Neuron (in vitro differentiated cells): ENCODE measurements around the gene CCDC68.

ENCODE experiments used
- H2AFZ ChIP-seq: one replicate; pipeline ENCODE4 v1.6.1; 2013; ENCODE audit warnings: low read depth, mild to moderate bottlenecking, inconsistent platforms, low read length, moderate library complexity
- H3K27me3 ChIP-seq: one replicate; pipeline ENCODE4 v1.6.1; 2013; ENCODE audit warnings: low read length; ENCODE audit not compliant: insufficient read depth
- H3K36me3 ChIP-seq: one replicate; pipeline ENCODE4 v1.6.1; 2013; ENCODE audit warnings: low read length; ENCODE audit not compliant: insufficient read depth
- H3K4me1 ChIP-seq: one replicate; pipeline ENCODE4 v1.6.1; 2013; ENCODE audit warnings: low read length; ENCODE audit not compliant: insufficient read depth
- H3K4me3 ChIP-seq: 2 replicates; pipeline ENCODE4 v1.5.1; 2013; ENCODE audit warnings: mild to moderate bottlenecking, low read length, moderate library complexity
- H3K9me3 ChIP-seq: one replicate; pipeline ENCODE4 v1.6.1; 2013; ENCODE audit warnings: low read length

The CCDC68 gene

DNA sequence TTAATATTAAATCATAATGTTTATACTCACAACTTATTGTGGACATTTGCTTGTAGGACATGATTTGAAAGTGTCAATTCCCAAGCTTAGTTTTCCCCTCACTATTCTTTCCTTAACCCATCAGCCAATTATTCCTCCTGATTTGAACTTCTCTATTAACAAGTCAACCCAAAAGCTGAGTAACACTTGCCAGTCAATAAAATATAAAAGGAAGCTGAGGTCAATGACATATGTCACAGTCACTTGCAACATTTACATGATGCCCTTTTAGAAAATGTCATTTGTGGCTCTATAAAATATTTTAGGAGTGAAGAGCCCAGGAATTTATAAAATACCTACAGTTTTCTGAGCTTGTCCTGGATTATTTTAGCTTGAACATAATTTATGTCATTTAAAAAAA, 7.2 kb downstream of the CCDC68 start:
- H3K4me1 ChIP-seq = no peaks in the 10 kb centered on the region
- H3K4me3 ChIP-seq = no peak overlapping the region
- no peaks in the 10 kb centered on the region for H3K27me3 ChIP-seq
- H2AFZ ChIP-seq = no peak overlapping the region
- no peaks in the 10 kb centered on the region for H3K36me3 ChIP-seq
- H3K9me3 ChIP-seq = no peaks in the 10 kb centered on the region

DNA sequence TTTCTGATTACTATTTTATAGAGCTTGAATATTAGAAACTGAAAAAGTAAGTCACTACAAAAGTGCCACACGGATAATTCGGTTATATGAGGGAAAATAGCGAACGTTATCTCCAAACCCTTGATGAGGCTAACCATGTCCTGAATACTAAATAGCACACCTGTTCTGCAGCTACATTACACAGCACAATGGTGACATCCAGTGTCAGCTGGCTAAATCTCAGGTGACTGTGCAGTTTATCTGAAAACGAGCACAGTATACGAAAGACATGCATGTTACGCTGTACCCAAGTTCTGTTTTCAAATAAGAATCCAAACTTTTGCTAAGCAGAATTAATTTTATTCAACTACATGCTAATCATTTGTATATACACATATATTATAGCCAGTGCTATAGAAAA, 9.0 kb downstream of the CCDC68 start:
- no peaks in the 10 kb centered on the region for H3K36me3 ChIP-seq
- H2AFZ ChIP-seq = no peak overlapping the region
- no peaks in the 10 kb centered on the region for H3K27me3 ChIP-seq

DNA sequence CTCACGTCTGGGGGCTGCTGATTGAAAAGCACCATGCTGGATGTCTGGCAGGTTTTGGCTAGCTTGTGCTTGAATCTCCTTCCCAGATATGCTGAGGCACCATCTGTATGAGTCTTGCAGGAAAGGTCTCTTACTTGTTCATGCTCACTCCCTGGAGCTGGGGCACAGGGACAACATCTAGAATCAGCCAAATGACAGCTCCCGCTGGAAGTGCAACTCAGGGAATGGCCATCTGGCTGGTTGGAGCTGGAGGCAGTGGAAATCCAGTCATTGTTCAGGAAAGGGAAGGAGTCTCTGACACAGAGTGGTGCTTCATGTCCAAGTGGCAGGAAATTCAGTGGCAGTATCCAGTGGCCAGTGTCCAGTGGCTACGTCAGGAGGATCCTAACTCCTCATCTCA, 9.7 kb downstream of the CCDC68 start:
- Histone ChIP-seq H3K9me3 (no peaks in the 10 kb centered on the region), H2AFZ (no peak overlapping the region), H3K4me3 (no peak overlapping the region), H3K27me3 (no peaks in the 10 kb centered on the region), H3K36me3 (no peaks in the 10 kb centered on the region), H3K4me1 (no peaks in the 10 kb centered on the region)

More for the DNA sequence above, 9.0 kb downstream of the CCDC68 start:
- Histone ChIP-seq H3K4me1 (no peaks in the 10 kb centered on the region), H3K9me3 (no peaks in the 10 kb centered on the region), H3K4me3 (no peak overlapping the region)

DNA sequence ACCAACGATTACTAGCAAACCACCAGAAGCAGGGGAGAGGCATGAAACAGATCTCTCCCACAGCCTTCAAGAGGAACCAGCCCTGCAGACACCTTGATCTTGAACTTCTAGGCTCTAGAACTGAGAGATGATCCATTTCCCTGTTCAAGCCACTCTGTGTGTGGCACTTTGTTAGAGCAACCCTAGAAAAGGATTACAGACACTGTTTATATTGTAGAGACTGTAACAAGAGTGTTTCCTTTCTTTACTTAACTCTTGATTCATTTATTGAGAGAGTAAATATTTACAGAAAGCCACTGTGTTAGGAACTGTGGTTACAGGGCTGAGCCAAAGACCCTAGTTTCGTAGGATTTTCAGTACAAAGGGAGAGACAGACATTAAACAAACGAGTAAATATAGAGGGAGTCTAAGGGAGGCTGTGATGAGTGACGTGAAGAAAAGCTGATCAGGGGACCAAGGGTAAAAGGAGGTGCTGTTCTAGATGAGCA, 10.9 kb downstream of the CCDC68 start:
- no peaks in the 10 kb centered on the region for H3K4me1 ChIP-seq
- H3K9me3 ChIP-seq = no peaks in the 10 kb centered on the region
- no peaks in the 10 kb centered on the region for H3K27me3 ChIP-seq
- no peak overlapping the region for H3K4me3 ChIP-seq
- no peak overlapping the region for H2AFZ ChIP-seq
- no peaks in the 10 kb centered on the region for H3K36me3 ChIP-seq

DNA sequence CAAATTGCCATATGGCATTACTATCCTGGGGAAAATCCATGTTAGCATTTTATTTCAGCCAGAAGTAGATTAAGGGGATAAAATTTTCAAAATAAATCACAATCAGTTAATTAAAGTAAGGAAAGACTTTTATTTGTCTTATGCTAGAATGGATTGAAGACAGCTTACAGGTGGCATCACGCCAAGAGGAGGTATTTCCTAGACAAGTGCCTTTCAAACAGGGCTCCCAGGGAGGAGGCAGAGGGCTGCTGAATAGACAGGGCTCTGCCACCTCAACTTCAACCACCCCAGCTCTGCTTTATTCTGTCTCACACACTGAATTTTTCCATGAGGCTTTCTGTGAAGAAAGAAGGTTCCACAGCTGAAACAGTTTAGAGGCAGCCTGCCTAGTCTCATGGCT, 12.2 kb downstream of the CCDC68 start:
- H3K36me3 ChIP-seq = no peaks in the 10 kb centered on the region

DNA sequence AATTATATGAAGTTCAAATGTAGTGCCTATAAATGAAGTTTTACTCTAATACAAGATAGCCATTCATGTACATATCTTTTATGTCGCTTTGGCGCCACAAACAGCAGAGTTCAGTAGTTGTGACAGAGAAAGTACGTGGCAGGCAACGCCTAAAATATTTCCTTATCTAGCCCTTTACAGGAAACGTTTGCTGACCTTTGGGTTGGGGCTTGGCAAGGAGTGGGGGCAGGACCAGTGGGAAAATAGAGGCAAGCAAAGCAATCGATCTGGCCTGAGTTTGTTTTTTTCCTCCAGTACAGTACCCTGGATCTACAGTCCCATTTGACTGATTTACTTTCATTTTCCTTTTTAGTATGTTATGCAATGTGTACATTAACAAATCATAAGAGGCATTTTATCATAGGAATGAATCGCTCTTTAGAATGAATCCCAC, 13.1 kb downstream of the CCDC68 start:
- H3K4me3 ChIP-seq = no peak overlapping the region
- H3K9me3 ChIP-seq = no peaks in the 10 kb centered on the region
- no peaks in the 10 kb centered on the region for H3K4me1 ChIP-seq
- no peak overlapping the region for H2AFZ ChIP-seq
- no peaks in the 10 kb centered on the region for H3K36me3 ChIP-seq
- H3K27me3 ChIP-seq = no peaks in the 10 kb centered on the region

More for the DNA sequence above, 12.2 kb downstream of the CCDC68 start:
- H3K27me3 ChIP-seq = no peaks in the 10 kb centered on the region
- H3K4me1 ChIP-seq = no peaks in the 10 kb centered on the region
- H3K4me3 ChIP-seq = no peak overlapping the region
- H3K9me3 ChIP-seq = no peaks in the 10 kb centered on the region
- H2AFZ ChIP-seq = no peak overlapping the region

DNA sequence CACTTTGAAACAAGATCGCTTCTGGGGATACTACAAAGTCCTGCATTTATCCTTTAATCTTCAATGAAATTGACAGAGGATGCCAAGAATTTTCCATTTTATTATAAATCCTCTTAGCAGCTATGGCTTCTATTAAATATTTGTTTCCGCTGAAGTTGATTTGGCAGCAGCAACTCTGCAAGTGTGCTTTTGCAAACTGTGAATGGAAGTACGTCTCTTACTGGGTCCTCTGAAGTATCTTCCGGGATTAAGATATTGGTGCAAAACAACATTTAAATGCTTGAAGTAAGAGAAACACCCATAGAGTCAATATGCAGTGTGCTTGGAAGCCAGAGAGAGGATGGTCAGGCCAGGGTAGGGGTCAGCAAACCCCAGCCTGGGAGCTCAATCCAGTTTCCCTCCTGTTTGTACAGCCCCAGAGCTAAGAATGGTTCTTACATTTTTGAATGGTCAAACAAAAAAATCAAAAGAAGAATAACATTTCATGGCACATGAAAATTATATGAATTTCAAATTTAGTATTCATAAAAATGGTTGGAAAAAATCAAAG, 13.6 kb downstream of the CCDC68 start:
- Histone ChIP-seq H3K36me3 (no peaks in the 10 kb centered on the region), H3K4me3 (no peak overlapping the region), H3K4me1 (no peaks in the 10 kb centered on the region), H3K9me3 (no peaks in the 10 kb centered on the region), H2AFZ (no peak overlapping the region), H3K27me3 (no peaks in the 10 kb centered on the region)

DNA sequence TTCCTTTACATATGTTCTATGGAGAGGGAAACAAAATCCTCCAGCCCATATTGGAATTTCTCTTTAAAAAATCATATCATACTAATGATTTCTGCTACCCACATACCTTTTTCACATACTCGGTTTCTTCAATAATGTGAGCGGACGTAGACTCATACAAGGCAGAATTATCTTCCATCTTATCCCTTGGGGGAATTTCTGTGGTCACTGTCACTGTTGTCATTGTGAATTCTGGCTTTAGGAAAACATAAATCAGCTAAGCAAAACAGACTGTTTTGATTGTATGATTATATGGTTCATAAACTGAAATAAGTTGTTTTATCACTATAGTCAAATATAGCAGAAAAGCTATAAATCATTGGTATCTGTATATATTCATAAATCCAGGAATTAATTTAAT, 16.7 kb downstream of the CCDC68 start:
- H3K4me1 ChIP-seq = no peaks in the 10 kb centered on the region
- H2AFZ ChIP-seq = no peak overlapping the region
- no peak overlapping the region for H3K4me3 ChIP-seq
- H3K9me3 ChIP-seq = no peaks in the 10 kb centered on the region
- H3K36me3 ChIP-seq = no peaks in the 10 kb centered on the region
- H3K27me3 ChIP-seq = no peaks in the 10 kb centered on the region

DNA sequence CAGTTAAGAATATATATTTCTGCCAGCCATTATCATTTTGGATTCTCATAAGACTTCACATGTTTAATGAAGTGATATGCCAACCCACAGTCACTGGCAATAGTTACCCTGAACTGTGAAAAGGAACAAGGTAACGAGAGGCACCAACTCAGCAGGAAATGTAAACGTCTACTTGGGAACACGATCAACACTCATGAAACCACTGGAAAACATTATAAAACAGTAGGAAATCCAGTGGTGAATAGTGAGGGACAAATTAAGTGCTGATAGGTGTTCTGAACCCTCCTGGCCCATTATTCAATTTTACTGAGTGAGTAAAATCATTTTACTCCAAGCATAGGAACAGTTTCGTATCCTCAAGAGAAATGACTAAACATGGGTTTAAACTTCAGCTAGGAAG, 17.1 kb downstream of the CCDC68 start:
- no peaks in the 10 kb centered on the region for H3K36me3 ChIP-seq
- H3K4me1 ChIP-seq = no peaks in the 10 kb centered on the region
- H2AFZ ChIP-seq = no peak overlapping the region
- H3K4me3 ChIP-seq = no peak overlapping the region
- no peaks in the 10 kb centered on the region for H3K27me3 ChIP-seq
- no peaks in the 10 kb centered on the region for H3K9me3 ChIP-seq

DNA sequence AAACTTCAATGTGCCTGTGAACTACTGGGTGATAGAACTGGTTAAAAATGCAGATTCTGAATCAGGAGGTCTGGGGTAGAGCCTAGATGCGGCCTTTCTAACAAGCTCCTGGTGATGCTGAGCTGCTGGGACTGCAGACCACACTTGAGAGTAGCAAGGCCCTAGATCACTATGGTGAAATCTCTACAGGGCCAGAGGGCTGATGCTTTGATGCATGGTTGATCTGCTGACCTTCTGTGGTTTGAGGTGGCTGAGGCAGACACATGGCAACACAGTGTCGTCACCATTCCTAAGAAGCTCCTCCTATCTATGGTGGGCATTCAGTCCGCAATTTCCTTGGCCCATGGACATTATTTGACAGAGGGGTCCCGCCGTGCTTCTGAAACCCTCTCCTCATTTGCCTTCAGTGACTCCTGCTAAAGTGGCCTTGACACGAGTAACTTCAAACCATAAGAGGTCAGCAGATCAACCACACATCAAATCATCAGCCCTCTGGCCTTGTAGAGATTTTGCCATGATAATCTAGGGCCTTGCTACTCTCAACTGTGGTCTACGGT, 19.8 kb downstream of the CCDC68 start:
- Histone ChIP-seq H3K4me1 (no peaks in the 10 kb centered on the region), H3K27me3 (no peaks in the 10 kb centered on the region), H2AFZ (no peak overlapping the region), H3K4me3 (no peak overlapping the region), H3K36me3 (no peaks in the 10 kb centered on the region), H3K9me3 (no peaks in the 10 kb centered on the region)

DNA sequence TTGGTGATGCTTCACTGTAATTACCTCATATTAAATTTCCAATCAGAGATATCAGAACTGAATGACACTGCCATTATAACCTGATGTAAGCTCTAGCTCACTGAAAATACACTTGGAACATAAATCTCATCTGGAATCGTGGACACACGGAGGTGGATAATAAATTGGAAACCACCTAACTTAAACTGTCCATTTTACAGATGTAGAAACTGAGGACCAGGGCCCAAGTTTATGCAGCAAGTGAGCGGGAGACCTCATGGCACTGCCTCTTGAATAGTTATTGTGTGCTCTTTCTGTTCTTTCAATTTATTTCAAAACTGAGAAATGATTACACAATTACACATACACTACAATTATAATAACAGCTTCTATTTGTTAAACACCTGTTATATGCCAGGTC, 20.8 kb downstream of the CCDC68 start:
- Histone ChIP-seq H3K36me3 (no peaks in the 10 kb centered on the region), H3K9me3 (no peaks in the 10 kb centered on the region), H3K4me3 (no peak overlapping the region), H2AFZ (no peak overlapping the region), H3K27me3 (no peaks in the 10 kb centered on the region), H3K4me1 (no peaks in the 10 kb centered on the region)

DNA sequence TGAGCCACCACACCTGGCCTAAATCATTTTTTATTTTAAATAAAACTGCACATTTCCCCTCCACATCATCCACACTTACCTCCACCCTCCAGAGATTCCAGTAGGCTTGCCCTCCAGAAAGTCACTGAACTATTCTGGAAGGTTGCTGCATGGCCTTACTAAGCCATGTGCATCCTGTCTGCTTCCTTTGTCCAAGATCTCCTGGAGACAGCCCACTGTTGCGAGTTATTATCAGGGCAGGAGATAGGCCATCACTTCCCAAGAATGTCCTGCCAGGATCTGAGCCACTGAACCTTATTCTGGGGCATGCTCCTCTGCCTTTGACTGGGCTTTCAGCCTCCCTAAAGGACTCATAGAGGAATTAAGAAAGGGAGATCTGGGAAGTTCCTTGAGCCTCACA, 26.8 kb downstream of the CCDC68 start:
- H3K9me3 ChIP-seq = no peaks in the 10 kb centered on the region
- H3K36me3 ChIP-seq = no peaks in the 10 kb centered on the region
- H2AFZ ChIP-seq = no peak overlapping the region
- H3K4me3 ChIP-seq = no peak overlapping the region
- peaks cover 2% of the 10 kb centered on the region for H3K27me3 ChIP-seq
- no peaks in the 10 kb centered on the region for H3K4me1 ChIP-seq

DNA sequence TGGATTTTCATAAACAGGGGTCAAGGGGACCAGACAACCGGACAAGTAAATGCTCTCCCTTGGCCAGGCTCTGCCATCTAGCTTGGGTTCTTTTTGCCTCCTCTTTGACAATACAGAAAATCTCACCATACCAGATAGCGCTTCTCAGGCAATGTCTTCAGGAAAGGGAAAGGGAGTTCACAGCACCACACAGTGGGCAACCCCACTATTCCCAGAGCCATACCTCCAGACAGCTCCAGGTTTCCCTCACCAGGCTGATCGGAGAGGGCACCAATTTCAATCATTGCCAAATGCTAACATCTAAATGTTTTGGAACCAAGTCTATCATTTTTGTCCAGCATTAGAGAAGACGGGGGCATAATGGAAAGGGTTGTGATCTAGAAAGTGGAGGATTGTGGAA, 28.1 kb downstream of the CCDC68 start:
- Histone ChIP-seq H3K9me3 (no peaks in the 10 kb centered on the region), H3K27me3 (peaks cover 2% of the 10 kb centered on the region), H2AFZ (no peak overlapping the region), H3K4me1 (no peaks in the 10 kb centered on the region), H3K4me3 (no peak overlapping the region), H3K36me3 (no peaks in the 10 kb centered on the region)

DNA sequence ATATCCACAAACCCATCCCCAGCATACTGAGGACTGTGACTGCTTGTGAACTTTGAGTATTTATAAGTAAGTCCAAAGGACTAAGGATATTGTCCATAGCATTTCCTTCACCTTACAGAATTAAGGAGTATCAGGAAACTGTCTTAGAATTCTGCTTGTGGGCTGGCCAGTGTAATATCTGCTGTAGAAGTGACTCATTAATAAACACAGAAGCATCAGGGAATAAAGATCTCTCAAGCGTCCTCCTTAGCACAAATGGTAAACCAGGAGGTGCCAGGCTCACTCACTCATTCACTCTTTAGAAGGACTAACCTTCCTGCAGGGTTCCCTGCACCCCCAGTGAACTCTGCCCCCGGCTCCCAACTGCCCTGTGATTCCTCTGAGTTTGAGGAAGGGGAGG, 31.0 kb downstream of the CCDC68 start:
- Histone ChIP-seq H3K4me3 (no peak overlapping the region), H3K36me3 (no peaks in the 10 kb centered on the region), H3K9me3 (no peaks in the 10 kb centered on the region), H3K27me3 (peaks cover 2% of the 10 kb centered on the region), H3K4me1 (no peaks in the 10 kb centered on the region), H2AFZ (no peak overlapping the region)
